ENCODE results near the gene CYTIP. TPM values are rescaled to one million over a fixed set of nuclear protein-coding genes. Genes with fewer than 3 reads are reported as not detected.

CYTIP gene
- total RNA-seq, 4 donors from 2014 or later: 2.6 to 14.1 (median 3.4) TPM

DNA sequence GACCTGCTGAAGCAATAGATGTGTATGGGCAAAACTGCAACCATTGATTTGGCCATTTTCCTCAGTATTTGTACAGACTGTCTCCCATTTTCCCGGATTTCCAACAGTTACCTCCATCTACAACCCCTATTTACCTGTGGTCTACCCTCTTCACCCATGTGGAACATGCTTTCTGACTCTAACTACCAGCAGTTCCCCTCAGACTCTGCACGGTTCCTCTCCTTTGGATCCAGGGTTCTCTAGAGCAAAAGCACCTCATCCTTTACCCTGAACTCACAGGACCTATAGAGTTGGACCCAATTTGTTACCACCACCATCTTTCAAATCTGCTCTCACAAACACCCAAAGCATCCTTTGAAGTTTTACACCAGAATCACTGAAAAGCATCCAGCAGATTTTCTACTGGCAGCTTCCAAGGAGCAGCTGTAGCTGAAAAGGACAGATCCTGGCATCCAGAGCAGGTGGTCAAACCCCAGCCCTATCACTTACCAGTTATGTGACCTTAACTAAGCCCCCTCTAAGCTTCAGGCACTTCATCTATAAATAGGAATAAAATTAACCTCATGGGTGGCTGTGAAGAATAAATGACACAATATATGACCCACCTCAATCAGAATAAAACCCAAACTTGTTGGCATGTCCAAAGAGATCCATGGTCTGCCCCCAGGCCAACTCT, 15.3 kb downstream of the CYTIP start:
- TF ChIP-seq EP300 (IDR thresholded peaks at IDR 0.05) (no peak), POLR2AphosphoS5 (IDR thresholded peaks at IDR 0.05) (no peak), POLR2A (IDR thresholded peaks at IDR 0.05; ENCODE audit: low read depth) (no peak)
- TF ChIP-seq, protein P1, sequence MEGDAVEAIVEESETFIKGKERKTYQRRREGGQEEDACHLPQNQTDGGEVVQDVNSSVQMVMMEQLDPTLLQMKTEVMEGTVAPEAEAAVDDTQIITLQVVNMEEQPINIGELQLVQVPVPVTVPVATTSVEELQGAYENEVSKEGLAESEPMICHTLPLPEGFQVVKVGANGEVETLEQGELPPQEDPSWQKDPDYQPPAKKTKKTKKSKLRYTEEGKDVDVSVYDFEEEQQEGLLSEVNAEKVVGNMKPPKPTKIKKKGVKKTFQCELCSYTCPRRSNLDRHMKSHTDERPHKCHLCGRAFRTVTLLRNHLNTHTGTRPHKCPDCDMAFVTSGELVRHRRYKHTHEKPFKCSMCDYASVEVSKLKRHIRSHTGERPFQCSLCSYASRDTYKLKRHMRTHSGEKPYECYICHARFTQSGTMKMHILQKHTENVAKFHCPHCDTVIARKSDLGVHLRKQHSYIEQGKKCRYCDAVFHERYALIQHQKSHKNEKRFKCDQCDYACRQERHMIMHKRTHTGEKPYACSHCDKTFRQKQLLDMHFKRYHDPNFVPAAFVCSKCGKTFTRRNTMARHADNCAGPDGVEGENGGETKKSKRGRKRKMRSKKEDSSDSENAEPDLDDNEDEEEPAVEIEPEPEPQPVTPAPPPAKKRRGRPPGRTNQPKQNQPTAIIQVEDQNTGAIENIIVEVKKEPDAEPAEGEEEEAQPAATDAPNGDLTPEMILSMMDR (IDR thresholded peaks at IDR 0.05): no peak
- Histone ChIP-seq H3K36me3 (no peaks in the 10 kb centered on the region), H3K27me3 (no peaks in the 10 kb centered on the region), H3K9me3 (peaks cover 0 to 14% (median 5%) of the 10 kb centered on the region in 4 donors), H3K27ac (replicated peaks in 1 of 4) (no peak overlapping the region), H3K4me3 (no peak overlapping the region), H3K4me1 (peaks cover 0 to 7% (median 7%) of the 10 kb centered on the region in 4 donors)
- DNase-seq (ENCODE audit: extremely low spot score): no peak
- WGBS: 95% methylated on average over 2 of the region's 2 CpGs
- intact Hi-C loops (cut with DNase I): no loop called here

DNA sequence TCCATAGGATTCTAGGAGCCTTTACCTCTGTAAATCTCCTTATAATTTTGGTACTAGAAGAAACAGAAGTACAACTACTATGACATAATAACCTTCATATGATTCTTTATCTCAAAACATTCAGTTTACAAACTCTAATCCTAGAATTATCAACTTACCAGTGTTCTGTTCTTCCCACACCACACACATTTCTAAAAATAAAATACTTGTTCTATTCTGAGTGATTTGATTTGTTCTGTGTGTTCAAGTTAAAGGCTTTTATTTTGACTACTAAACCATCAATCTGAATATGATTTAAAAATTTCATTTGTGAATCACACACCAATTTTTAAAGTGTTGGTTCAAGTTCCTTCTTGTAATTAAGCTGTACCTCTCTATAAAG, 16.0 kb downstream of the CYTIP start:
- no peak for DNase-seq (ENCODE audit: extremely low spot score)
- peaks cover 0 to 7% (median 3%) of the 10 kb centered on the region in 4 donors for H3K4me1 ChIP-seq
- H3K27ac ChIP-seq (replicated peaks in 1 of 4): no peak overlapping the region
- intact Hi-C loops (cut with DNase I): no loop called here
- no peaks in the 10 kb centered on the region for H3K27me3 ChIP-seq
- no peak overlapping the region for H3K4me3 ChIP-seq
- H3K9me3 ChIP-seq: peaks cover 0 to 14% (median 5%) of the 10 kb centered on the region in 4 donors
- no peaks in the 10 kb centered on the region for H3K36me3 ChIP-seq
- TF ChIP-seq POLR2A (IDR thresholded peaks at IDR 0.05; ENCODE audit: low read depth): no peak
- TF ChIP-seq, protein P1 (IDR thresholded peaks at IDR 0.05): no peak
- no peak for TF ChIP-seq EP300 (IDR thresholded peaks at IDR 0.05)
- TF ChIP-seq POLR2AphosphoS5 (IDR thresholded peaks at IDR 0.05): no peak

DNA sequence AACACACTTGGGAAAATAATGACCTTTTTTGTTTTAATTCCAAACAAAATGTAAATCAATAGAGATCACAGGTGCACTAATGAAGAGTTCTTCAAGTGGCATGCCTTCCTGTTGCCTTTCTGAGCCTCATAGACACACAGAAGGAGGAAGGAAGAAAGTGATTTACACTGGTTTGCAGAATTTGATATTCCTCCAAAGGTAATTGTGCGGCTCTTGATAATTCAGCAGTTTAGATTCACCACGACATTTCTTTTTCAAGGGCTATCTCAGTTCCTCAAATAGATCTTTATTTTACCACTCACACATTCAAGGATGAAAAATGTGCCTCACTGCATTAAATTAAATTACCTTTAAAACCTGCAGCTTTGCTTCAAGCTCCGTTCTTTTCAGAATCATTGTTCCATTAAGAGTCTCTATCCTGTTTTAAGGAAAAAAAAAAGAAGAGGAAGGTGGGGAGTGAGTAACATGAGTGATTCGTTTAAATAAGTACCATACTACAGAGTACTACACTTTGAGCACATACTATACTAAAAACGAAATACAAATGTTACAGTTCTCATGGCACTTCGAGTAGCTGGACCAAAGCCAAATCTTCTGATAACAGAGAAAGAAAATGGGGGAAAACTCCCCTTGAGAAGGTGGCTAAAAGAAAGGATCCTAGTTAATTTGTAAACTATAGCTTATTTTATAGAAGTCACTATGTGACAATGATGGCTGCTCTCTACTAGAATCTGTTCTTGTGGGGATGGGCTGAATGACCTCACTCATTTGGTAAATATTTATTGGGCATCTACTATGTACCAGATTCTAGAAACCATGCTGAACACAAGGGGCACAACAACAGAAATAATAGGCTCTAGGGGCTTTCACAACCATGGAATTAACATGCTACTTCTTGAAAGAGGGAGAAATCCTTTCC, 16.6 kb downstream of the CYTIP start:
- WGBS: 67% methylated on average over 6 of the region's 6 CpGs
- no peak for DNase-seq (ENCODE audit: extremely low spot score)
- Histone ChIP-seq H3K36me3 (no peaks in the 10 kb centered on the region), H3K27ac (replicated peaks in 1 of 4) (no peak overlapping the region), H3K4me1 (peaks cover 0 to 7% (median 0%) of the 10 kb centered on the region in 4 donors), H3K9me3 (peaks cover 0 to 14% (median 5%) of the 10 kb centered on the region in 4 donors), H3K4me3 (no peak overlapping the region), H3K27me3 (no peaks in the 10 kb centered on the region)
- TF ChIP-seq POLR2A (IDR thresholded peaks at IDR 0.05; ENCODE audit: low read depth): no peak
- TF ChIP-seq EP300 (IDR thresholded peaks at IDR 0.05): no peak
- TF ChIP-seq, protein P1 (IDR thresholded peaks at IDR 0.05): no peak
- no peak for TF ChIP-seq POLR2AphosphoS5 (IDR thresholded peaks at IDR 0.05)
- intact Hi-C loops (cut with DNase I): no loop called here

DNA sequence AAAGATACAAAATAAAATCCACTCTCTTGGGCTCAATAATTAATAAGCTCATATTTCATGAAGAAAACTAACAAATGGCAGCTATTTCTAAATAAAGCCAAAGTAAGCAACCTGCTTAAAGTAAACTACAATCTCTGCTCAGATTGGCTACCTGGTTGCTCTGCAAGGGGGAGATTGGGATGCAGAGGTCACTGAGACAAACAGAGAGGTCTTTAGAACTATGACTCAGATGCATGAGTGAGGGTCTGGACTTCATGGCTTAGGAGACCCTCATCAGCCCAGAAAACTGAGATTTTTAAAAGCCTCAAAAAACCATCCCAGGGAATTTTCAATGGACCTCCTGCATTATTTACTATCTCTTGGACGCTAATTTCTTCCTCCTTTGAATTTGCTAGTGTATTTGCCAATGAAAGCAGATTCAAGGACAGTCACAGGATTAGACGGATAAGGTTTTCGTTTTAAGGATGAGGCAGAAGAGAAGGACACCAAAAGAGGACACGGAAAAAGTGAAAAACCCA, 17.4 kb downstream of the CYTIP start:
- Histone ChIP-seq H3K9me3 (peaks cover 0 to 14% (median 5%) of the 10 kb centered on the region in 4 donors), H3K4me1 (peaks cover 0 to 7% (median 0%) of the 10 kb centered on the region in 4 donors), H3K4me3 (no peak overlapping the region), H3K27me3 (no peaks in the 10 kb centered on the region), H3K27ac (replicated peaks in 1 of 4) (no peak overlapping the region), H3K36me3 (no peaks in the 10 kb centered on the region)
- 89% methylated on average over 4 of the region's 4 CpGs for WGBS
- TF ChIP-seq EP300 (IDR thresholded peaks at IDR 0.05): no peak
- no peak for DNase-seq (ENCODE audit: extremely low spot score)
- intact Hi-C loops (cut with DNase I): no loop called here

DNA sequence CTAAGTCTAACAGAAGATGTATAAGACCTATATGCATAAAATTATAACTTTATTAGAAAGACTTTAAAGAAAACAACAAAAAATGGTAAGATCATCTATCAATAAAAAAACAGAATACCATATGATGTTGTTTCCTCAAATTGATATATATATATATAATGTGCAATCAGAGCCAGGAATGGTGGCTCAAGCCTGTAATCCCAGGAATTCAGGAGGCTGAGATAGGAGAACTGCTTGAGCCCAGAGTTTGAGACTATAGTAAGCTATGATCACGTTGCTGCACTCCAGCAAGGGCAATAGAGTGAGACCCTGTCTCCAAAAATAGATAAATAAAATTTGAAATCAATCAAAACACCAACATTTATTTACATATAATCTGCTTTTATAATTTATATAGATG, 19.5 kb downstream of the CYTIP start:
- Histone ChIP-seq H3K27me3 (no peaks in the 10 kb centered on the region), H3K36me3 (no peaks in the 10 kb centered on the region), H3K4me3 (no peak overlapping the region), H3K9me3 (peaks cover 0 to 14% (median 5%) of the 10 kb centered on the region in 4 donors), H3K4me1 (peaks cover 0 to 7% (median 0%) of the 10 kb centered on the region in 4 donors), H3K27ac (replicated peaks in 1 of 4) (no peak overlapping the region)
- DNase-seq (ENCODE audit: extremely low spot score): no peak
- intact Hi-C loops (cut with DNase I): no loop called here
- WGBS: 78% methylated on average over 1 of the region's 1 CpG
- TF ChIP-seq, protein P1 (IDR thresholded peaks at IDR 0.05): no peak
- TF ChIP-seq POLR2A (IDR thresholded peaks at IDR 0.05; ENCODE audit: low read depth) (no peak), POLR2AphosphoS5 (IDR thresholded peaks at IDR 0.05) (no peak), EP300 (IDR thresholded peaks at IDR 0.05) (no peak)
